ENCODE measurements around the gene CCDC51. TPM values are rescaled to one million over a fixed set of nuclear protein-coding genes. Genes with fewer than 3 reads are reported as not detected.

CCDC51 gene
- total and polyA plus RNA-seq, 2 experiments from 2014 or later = 20.8 to 24.1 TPM

GRCh38 chr3:48459773-48460516 is 20.0 kb upstream of the CCDC51 start (continued):
- TF ChIP-seq ZNF462 (CRISPR knock-in tag; IDR thresholded peaks at IDR 0.05) = no peak

GRCh38 chr3:48459331-48459730 is 19.4 kb upstream of the CCDC51 start:
- no peak for ATAC-seq
- Histone ChIP-seq H3K4me2 (no peak overlapping the region), H3K27me3 (ENCODE audit: insufficient read depth) (no peaks in the 10 kb centered on the region), H3K9me2 (ENCODE audit: insufficient read depth) (no peaks in the 10 kb centered on the region), H3F3A (replicated peaks; ENCODE audit: low read depth) (peaks cover 7% of the 10 kb centered on the region; the same call in 1 of the 2 replicates), H3K4me1 (ENCODE audit: insufficient read depth) (no peaks in the 10 kb centered on the region), H3K4me3 (no peak overlapping the region), H2AFZ (no peak overlapping the region), H3K36me3 (ENCODE audit: insufficient read depth) (peaks cover 37% of the 10 kb centered on the region), H3K27ac (ENCODE audit: low read depth) (no peak overlapping the region), H3K79me2 (replicated peaks; ENCODE audit: insufficient read depth) (no peaks in the 10 kb centered on the region), H4K20me1 (replicated peaks; ENCODE audit: insufficient read depth) (peaks cover 3% of the 10 kb centered on the region)
- Mint-ChIP-seq H3K4me1 (no peaks in the 10 kb centered on the region), H3K27ac (no peak overlapping the region), H3K4me3 (no peak overlapping the region), H3K27me3 (ENCODE audit: insufficient read depth, low read depth, poor library complexity) (peaks cover 4% of the 10 kb centered on the region), H3K9me3 (no peaks in the 10 kb centered on the region), H3K36me3 (ENCODE audit: low read depth) (peaks cover 49% of the 10 kb centered on the region)
- TF ChIP-seq STAT1 (IDR thresholded peaks at IDR 0.05; ENCODE audit: unreplicated experiment) = no peak
- TF ChIP-seq REST (IDR thresholded peaks at IDR 0.05; ENCODE audit: unreplicated experiment) = no peak
- no peak for DNase-seq (ENCODE audit: low spot score)

Measured in GM23338 (cell line).